Ishikawa (cell line): ENCODE data around the gene FHIT.

Experiments
- CEBPB ChIP-seq: IDR thresholded peaks from 2 replicates; pipeline ENCODE4 v1.6.1; 2012
- CREB1 ChIP-seq: IDR thresholded peaks from 2 replicates; pipeline ENCODE4 v1.6.1; 2012; ENCODE audit warnings: low read depth
- EGR1 ChIP-seq: IDR thresholded peaks from 2 replicates; pipeline ENCODE4 v1.6.1; 2012
- EP300 ChIP-seq: IDR thresholded peaks from 2 replicates; pipeline ENCODE4 v1.6.1; 2012; ENCODE audit warnings: borderline replicate concordance
- FOXM1 ChIP-seq: IDR thresholded peaks from 2 replicates; pipeline ENCODE4 v1.6.1; 2012; ENCODE audit warnings: low read depth, borderline replicate concordance
- MAX ChIP-seq: IDR thresholded peaks from 2 replicates; pipeline ENCODE4 v1.6.1; 2012
- NFIC ChIP-seq: IDR thresholded peaks from 2 replicates; pipeline ENCODE4 v1.6.1; 2012
- RAD21 ChIP-seq: IDR thresholded peaks from 2 replicates; pipeline ENCODE4 v1.6.1; 2012; ENCODE audit warnings: low read depth
- REST ChIP-seq: IDR thresholded peaks from 2 replicates; pipeline ENCODE4 v1.6.1; 2012; ENCODE audit warnings: low read depth, mild to moderate bottlenecking
- TAF1 ChIP-seq: IDR thresholded peaks from 2 replicates; pipeline ENCODE4 v1.6.1; 2012; ENCODE audit warnings: low read depth, mild to moderate bottlenecking
- TCF12 ChIP-seq: IDR thresholded peaks from 2 replicates; pipeline ENCODE4 v1.6.1; 2012; ENCODE audit warnings: low read depth
- TEAD4 ChIP-seq: IDR thresholded peaks from 2 replicates; pipeline ENCODE4 v1.6.1; 2012
- YY1 ChIP-seq: IDR thresholded peaks from 2 replicates; pipeline ENCODE4 v1.6.1; 2012; ENCODE audit warnings: low read depth
- ZBTB7A ChIP-seq: IDR thresholded peaks from 2 replicates; pipeline ENCODE4 v1.6.1; 2012; ENCODE audit warnings: low read depth
- TF ChIP-seq, protein P1 (sequence below): IDR thresholded peaks from 2 replicates; pipeline ENCODE4 v1.6.1; 2012

Gene FHIT

DNA sequence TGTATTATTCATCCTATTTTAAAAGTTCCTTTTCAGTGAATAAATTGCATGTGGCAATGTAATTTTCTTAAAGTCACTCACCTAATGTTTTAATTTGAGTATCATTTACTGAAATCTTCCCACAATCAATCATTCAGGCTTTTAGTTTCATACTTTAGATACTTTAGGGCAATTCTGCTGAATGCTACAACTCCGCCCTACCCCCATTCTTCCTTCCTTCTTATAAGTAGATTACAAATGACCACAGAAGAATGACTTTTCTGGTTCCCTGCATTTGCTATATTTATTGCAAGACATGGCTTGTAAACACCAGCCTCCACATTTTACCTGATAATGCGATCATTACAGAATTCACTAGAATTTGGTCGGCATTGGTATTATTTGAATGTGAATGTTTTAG is 1061.9 kb downstream of the FHIT start:
- no peak for TF ChIP-seq NFIC
- no peak for TF ChIP-seq CEBPB
- no peak for TF ChIP-seq YY1
- TF ChIP-seq REST = no peak
- TF ChIP-seq EGR1 = no peak
- TF ChIP-seq, protein P1, sequence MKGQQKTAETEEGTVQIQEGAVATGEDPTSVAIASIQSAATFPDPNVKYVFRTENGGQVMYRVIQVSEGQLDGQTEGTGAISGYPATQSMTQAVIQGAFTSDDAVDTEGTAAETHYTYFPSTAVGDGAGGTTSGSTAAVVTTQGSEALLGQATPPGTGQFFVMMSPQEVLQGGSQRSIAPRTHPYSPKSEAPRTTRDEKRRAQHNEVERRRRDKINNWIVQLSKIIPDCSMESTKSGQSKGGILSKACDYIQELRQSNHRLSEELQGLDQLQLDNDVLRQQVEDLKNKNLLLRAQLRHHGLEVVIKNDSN = no peak
- TF ChIP-seq TAF1 = no peak
- no peak for TF ChIP-seq CREB1
- TF ChIP-seq ZBTB7A = no peak
- no peak for TF ChIP-seq FOXM1
- no peak for TF ChIP-seq EP300
- no peak for TF ChIP-seq RAD21
- TF ChIP-seq TCF12 = no peak
- TF ChIP-seq TEAD4 = no peak
- no peak for TF ChIP-seq MAX

GRCh38 chr3:60188803-60189202 is 1062.4 kb downstream of the FHIT start:
- no peak for TF ChIP-seq EGR1
- no peak for TF ChIP-seq TAF1
- no peak for TF ChIP-seq MAX
- TF ChIP-seq TEAD4 = no peak
- no peak for TF ChIP-seq NFIC
- TF ChIP-seq, protein P1 = no peak

DNA sequence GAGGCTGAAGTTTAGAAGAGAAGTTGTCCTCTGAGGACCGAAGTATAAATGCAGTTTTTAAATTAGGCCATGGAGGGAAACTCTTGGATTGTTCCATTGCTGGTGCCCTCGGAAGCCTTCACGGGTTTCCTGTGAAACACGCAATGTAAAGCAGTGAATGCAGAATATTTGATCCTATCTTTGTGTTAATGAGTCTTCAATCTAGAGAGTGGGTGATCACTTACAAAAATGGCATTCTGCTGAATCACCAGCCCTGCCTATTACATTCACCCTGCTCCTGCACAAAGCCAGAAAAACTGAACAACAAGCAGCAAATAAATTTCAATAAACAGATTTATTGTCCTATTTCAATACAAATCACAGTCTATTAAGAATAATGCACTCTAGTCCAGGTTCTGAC is 1063.9 kb downstream of the FHIT start:
- no peak for TF ChIP-seq ZBTB7A
- no peak for TF ChIP-seq NFIC
- no peak for TF ChIP-seq CREB1
- TF ChIP-seq REST = no peak
- TF ChIP-seq TAF1 = no peak
- TF ChIP-seq EGR1 = no peak
- TF ChIP-seq RAD21 = no peak
- TF ChIP-seq, protein P1 = no peak
- no peak for TF ChIP-seq TEAD4

DNA sequence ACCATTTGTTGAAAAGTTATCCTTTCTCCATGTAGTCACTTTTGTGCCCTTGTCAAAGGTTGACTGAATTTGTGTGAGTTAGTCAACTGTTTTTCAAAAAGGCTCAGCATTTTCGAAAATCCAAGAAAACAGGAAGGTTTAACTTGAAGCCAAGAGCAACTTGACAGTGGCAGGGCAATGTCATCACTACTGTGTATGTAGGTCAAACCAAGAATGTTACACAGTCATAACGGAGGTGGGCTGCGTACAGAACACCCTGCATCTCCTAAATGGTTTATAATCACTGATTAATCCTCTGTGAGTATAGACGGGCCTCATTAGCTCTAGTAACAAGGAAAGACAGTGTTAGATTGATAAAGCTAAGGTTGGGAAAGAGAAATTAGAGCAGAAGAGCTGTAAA is 1064.9 kb downstream of the FHIT start:
- TF ChIP-seq RAD21 (no peak), YY1 (no peak), CREB1 (no peak), TCF12 (no peak), MAX (no peak), NFIC (no peak), TEAD4 (no peak), FOXM1 (no peak), REST (no peak), CEBPB (no peak), TAF1 (no peak)
- TF ChIP-seq, protein P1 = no peak
